ENCODE data around the gene HINT1.
"Not testable (repeated sequence)": the region's sequence is repeated elsewhere in the genome, so short reads cannot be mapped to it uniquely, and the experiment has no call there.

Gene HINT1

DNA sequence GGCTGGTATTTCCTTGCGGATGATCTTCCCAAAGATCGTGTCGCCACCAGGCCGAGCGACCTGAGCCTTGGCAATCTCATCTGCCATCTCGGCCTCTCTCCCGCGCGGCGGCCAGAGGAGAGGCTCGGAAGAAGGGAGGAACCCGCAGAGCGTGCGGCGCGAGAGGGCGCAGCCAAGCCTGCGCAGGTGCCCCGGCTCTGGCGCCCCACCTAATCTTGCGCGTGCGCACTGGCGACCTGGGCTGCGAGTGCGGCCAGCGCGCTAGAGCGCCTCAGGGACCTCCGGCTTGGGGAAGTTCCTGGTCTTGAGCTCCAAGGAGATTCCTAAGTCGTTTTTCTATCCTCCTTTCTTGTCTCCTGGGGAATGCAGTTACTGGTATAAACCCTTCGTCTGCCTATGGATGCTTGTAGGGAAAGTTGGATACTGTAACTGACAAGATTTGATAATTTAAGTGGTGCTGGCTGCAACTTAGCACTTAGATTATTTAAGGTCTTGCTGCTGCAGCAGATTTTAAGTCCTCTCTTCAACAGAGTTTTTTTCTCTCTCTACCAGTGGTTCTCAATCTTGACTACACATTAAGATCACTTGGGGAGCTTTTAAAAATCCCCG lies at the start of gene HINT1:
HINT1 (minus strand) TSS at position 138 of the 609 bp plus-strand sequence; CDS start at position 87, 51 bp downstream.
- DNase-seq: peak; percentile 86 to 88

DNA sequence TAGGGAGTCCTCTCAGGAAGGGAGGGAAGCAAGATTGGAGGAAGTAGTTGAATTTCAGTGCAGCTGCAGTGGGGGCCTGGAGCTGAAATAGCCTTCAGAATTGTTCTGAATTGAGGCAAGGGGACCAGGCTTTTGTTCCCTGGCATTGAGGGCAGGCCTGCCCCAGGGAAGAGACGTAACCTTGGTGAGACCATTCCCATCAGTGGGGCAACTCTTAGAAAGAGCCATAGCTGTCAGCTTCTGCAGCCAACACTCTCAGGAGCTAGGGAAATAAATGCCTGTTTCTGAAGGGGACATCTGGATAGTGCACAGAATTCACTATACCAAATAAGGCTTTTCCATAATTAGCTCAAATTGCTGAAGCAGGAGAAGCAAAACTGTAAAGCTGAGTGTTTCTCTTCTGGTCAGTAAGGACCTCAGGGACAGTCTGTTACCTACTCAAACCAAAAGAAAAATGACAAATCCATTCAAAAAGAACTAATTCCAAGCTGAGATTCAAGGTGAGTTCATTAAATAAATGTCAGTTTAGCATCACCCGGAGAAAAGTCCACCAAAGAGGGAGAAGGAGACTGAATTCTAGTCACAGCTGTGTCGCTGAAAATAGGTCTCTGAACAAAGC lies 49.7 kb upstream of the HINT1 start:
- no peak for DNase-seq

DNA sequence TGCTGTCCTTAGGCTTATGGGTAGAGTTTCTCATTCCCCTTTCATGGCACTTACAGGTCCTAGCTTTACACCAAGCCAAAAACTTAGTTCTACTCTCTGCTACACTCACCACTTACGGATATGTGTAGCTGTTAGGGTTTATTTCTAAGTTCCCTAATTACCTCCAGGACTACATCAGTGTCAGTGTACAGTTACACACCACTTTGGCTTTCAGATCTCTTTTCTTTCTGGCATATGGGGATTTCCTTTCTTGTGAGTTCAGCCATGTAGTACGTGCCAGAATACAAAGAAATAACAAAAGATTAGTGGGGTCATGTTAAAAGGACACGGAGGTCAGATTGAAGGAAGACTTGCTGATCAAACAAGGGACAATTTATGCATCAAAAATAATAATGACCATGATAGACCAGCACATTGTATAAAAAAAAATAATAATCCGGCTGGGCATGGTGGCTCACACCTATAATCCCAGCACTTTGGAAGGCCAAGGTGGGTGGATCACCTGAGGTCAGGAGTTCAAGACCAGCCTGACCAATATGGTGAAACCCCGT lies 47.5 kb upstream of the HINT1 start:
- DNase-seq: peak; percentile 45 to 51

DNA sequence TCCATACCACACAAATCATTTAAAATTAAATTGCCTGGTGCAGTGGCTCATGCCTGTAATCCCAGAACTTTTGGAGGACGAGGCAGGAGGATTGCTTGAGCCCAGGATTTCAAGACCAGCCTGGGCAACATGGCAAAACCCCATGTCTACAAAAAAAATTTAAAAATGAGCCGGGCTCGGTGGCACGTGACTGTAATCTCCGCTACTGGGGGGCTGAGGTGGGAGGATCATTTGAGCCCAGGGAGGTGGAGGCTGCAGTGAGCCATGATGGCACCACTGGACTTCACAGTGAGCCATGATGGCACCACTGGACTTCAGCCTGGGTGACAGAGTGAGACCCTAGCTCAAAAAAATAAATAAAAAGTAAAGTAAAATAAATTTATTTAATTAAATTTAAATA lies 46.6 kb upstream of the HINT1 start:
- DNase-seq: no peak

DNA sequence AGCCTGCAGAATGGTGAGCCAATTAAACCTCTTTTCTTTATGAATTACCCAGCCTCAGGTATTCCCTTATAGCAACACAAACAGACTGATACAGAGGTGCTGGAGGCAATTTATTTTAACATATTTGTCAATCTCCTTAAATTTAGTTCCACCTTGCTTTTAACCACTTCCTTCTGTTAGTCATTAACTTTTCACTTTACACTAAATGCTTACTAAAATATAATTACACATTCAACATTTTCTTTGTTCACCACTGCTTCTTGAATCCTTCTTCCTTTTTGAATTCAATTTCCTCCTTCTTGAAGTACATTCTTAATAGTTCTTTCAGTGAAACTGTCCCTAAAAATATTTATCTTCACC lies 45.1 kb upstream of the HINT1 start:
- no peak for DNase-seq

DNA sequence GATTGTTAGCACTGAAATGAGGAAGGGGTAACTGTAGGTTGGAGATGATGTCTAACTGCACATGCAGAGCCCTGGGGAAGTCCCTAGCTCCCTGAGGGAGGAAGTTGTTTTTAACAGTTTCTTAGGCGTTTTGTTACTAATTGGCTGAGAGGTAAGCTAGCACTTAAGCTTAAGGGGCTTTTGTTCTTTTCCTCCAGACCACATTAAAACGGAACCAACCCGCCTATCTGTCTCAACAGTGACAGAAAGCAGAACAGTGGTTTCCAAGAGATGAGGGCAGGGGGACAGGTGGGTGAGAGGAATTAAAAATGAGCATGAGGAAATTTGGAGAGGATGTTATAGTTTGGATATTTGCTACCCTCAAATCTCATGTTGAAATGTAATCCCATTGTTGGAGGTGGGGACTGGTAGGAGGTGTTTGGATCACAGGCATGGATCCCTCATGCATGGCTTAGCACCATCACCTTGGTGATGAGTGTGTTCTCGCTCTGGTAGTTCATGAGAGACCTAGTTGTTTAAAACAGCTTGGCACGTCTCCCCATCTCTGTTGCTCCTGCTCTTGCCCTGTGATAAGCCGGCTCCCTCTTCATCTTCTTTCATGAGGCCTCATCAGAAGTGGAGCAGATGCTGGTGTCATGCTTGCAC lies 44.6 kb upstream of the HINT1 start:
- DNase-seq: peak; percentile 80 to 92

DNA sequence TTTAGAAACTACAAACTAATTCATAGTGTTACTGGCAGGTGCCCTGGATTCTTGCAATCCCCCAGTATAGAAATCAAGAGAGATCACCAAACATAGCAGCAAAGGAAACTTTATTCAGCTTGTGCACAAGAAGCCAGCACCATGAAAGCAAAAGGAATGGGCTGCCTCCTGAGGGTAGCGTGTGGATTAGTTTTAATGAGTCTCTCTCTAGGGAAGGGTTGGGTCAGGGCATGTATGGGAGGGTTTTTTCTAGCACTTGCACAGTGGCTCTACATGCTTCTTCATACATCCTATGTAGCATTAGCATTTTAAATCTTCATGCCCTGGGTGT lies 44.1 kb upstream of the HINT1 start:
- no peak for DNase-seq

DNA sequence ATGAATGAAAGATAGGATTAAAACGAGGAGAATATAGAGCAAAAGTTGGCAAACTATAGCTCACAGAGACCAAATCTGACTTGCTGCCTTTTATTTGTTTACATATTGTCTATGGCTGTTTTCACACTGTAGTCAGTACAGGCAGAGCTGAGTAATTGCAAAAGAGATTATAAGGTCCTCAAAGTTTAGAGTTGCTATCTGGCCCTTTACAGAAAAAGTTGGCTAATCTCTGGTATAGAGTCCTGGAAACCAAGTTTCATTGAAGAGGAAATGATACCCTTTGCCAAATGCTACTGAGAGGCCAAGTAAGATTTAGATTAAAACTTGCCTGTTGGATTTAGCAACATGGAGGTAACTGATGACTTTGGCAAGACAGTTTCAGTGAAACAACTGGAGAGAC lies 41.7 kb upstream of the HINT1 start:
- DNase-seq: no peak

DNA sequence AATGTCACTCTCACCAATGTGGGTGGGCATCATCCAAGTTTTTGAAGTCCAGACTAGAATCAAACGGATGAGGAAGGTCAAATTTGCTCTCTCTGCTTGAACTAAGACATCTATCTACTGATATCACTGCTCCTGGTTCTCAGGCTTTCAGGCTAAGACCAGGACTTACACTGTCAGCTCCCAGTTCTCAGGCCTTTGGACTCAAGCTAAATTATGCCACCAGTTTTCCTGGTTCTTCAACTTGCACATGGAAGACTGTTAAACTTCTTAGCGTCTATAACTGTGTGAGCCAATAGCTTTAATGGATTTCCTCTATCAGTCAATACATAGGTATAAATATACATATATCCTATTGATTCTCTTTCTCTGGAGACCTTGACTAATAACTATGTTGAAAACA lies 41.0 kb upstream of the HINT1 start:
- no peak for DNase-seq

DNA sequence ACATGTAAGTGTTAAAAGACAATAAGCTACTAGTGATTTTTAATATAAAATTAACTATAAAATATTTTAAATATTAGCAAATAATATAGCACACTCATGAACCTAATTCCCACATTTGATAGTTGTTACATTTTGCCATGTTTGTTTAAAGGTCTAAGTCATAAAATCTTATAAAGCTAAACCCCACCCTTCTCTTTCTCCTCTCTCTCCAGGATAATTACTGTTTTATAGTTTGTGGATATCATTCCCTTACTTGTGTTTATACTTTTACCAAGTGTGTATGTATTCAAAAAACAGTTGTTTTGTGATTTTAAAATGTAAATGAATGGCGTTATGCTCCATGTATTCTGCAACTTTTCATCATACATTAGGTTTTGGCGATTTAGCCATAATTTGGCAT lies 39.9 kb upstream of the HINT1 start:
- no peak for DNase-seq

DNA sequence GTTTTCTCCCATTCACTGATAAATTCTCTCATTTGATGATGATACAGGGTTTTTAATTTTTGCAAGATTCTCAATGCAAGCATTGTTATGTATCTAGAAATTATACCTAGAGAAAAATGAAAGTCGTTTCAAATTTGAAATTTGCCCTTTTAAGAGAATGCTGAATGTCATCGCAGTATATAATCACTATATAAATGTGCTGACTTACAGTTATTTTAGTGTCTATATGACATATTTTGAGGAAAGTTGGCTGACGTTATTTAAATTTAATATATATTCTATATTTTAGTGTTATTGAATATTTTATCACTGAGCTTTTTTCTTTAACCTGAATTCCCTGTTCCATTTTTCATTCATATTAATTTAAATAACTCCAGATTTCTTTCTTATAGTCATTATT lies 35.5 kb upstream of the HINT1 start:
- DNase-seq: no peak

DNA sequence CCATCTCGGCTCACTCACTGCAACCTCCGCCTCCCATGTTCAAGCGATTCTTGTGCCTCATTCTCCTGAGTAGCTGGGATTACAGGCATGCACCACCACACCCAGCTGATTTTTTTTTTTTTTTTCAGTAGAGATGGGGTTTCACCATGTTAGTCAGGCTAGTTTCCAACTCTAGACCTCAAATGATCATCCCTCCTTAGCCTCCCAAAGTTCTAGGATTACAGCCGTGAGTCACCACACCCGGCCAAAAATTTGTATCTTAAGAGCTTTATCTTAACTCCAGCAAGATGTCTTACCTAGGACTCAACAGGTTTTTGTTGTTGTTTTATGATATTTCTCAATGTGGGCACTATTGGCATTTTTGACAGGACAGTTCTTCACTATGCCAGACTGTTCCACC lies 33.6 kb upstream of the HINT1 start:
- DNase-seq: no peak

DNA sequence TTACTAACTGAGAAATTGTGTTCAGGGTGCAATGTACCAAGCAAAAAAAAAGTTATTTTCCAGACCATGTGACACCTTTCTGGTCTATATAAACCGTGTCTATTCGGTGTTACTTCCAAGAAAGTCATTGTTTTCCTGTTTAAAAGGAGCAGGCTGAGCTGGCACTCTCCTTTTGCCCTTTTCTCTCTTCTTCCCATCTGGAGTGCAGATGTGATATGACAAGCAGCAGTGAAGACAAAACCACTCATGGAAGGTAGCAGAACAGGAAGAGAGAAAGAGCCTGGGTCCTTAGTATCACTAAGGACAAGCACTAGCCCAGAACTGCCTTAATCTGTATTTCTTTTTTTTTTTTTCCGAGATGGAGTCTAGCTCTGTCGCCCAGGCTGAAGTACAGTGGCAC lies 31.3 kb upstream of the HINT1 start:
- no peak for DNase-seq

DNA sequence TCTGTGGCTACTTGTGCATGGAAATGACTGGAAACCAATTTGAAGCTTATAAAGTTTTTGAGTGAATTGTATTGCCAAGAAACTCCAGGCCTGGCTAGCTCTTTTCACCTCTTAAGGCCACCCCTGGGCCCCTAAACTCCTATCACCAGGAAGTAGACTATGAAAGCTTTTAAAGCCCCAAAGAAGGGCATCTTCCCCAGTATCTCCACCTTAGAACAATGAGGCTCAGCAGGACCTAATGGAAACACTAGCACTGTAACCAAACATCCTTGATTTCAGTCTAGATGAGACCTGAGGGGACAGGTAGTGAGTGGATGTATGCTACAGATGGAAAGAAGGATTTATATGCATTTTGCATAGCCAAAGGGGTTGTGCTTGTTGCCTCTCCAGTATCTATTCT lies 30.6 kb upstream of the HINT1 start:
- DNase-seq: no peak

DNA sequence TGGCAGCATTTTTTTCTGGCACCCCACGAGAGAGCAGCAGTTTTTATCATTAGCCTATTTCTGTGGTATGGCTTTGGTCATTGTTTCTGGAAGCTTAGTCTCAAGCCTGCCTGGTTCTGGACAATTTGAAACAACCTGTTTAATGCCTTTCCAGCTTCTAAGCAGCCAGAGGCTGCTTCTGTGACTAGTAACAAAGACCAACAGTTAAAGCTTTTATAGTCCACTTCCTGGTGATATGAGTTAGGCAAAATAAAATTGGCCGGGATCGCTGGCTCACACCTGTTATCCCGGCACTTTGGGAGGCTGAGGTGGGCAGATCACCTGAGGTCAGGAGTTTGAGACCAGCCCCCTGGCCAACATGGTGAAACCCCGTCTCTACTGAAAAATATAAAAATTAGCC lies 29.7 kb upstream of the HINT1 start:
- DNase-seq: no peak

DNA sequence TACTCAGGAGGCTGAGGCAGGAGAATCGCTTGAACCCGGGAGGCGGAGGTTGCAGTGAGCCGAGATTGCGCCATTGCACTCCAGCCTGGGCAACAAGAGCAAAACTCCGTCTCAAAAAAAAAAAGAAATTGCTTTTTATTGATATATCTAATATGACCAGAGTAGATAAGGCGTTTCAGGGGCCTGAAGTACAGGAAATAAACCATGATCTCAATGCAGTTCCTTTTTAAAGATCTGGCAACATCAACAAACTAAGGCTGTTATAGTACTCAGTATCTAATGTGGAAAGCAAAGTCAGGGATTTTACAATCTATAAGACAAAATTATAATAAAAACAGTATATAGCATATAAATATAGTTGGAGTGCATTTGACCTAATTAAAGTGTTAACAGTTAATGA lies 28.8 kb upstream of the HINT1 start:
- not testable (repeated sequence) for DNase-seq

DNA sequence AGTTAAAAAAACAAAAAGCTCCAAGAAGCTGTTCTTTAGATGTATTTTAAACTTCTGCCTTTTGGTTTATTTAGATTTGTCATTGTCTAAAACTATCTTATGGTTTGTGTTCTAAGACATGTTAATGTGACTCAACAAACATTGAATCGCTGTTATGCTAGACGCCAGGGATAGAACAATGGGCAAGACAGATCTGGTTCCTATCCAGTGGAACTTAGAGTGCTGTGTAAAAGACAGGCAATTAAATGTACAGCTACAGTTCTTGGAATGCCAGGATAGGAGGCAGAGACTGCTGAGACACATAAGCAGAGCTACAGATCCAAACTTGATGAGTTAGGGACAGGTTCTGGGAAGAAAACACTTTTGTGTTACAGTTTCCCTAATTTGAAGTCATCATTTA lies 28.1 kb upstream of the HINT1 start:
- DNase-seq: no peak

DNA sequence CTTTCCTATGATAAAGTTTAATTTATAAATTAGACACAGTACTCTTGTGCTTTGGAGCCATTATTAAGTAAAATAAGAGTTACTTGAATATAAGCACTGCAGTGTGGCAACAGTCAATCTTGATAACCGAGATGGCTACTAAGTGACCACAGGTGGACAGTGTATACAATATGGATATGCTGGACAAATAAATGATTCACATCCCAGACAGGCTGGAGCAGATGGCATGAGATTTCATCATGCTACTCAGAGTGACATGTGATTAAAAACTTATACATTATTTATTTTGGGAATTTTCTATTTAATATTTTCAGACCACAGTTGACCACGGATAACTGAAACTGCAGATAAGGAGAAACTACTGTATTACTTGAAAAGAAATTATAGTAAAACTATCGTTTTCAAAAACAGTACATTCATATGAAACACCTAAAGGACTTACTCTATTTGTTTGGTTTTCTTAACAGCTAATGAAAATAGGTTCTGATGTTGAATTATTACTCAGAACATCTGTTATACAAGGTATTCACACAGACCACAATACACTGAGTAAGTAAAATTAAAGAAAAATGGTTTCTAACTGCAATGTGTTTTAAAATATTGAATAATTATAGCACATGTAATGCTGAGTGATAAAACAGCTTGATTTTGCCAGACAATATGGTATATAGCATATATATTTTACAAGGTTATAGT lies 21.7 kb upstream of the HINT1 start:
- no peak for DNase-seq

DNA sequence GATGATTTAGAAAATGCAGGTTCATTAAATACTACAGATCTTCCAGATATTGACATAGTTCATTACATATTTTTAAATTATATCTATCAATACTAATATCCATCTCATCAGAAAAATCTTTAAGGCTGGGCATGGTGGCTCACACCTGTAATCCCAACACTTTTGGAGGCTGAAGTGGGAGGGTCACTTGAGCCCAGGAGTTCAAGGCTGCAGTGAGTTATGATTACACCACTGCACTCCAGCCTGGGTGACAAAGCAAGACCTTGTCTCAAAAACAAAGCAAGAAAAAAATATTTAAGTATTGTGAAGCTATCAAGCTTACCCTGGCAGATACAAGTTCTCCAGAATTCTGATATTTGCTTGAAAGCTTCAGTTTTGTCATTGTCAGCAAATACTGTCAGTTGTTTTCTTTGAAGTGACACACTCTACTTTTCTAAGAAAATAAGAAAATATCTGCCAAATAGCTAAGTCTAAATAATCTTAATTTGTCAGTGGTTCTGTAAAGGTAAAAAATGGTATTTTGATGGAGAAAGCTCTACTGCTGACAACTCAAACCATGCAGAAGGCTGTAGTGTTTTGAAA lies 20.6 kb upstream of the HINT1 start:
- DNase-seq: no peak

DNA sequence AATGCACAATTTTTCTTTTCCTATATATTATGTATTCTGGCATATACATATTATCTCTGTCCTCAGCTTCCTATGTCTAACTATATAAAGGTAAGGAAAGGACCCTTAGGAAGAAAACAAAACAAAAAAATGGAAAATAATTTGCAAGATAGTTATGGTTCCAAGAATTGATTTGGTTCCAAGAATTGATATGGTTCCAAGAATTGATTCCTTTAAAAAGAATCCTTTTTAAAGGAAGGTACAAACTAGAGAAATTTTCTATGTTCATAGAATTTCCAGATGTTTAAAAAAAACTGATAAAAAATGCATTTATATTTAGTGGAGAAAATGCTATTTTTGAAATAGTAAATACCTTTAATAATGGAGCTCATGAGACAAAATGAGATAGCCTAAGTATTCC lies 17.8 kb upstream of the HINT1 start:
- DNase-seq: no peak

DNA sequence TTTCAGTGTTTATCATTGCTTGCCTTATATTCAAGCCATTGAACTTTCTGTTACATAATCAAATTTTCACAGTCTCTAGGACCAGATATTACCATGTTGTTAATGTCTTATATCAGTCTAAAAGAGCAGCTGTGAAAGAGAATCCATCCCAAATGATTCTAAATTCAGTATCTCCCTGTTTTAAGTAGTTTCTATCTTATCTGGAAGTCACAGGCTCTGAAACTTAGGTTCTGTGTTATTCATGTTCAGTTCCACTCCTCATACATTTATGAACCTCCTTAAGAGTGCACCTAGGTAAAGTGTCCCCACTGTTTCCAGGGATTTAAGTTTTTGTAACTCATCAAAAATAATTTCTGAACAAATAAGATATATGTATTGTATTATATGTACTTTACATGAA lies 15.4 kb upstream of the HINT1 start:
- no peak for DNase-seq

DNA sequence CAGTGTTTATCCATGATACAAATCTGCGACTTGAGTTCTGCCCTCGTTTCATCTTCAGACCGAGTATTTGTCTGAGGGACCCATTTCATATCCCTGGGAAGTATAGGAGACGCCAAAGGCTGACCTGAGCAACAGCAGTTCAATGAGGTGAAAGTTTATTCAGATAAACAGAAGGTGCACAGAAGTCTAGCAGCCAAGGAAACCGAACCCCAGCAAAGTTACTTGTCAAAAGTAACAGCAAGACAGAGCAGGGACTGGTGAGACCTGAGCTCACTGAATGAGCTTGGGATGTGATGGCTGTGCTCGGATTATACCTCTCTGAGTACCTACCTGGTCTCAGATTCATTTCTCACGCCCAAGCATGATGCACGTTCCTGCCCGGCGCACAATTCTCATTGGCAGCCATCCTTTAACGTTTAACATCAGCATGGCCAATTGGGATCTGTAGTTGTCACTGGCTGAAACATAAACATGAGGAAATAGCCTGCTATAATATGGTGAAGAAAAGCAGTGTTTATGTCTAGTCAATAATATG lies 6.3 kb upstream of the HINT1 start:
- no peak for DNase-seq

DNA sequence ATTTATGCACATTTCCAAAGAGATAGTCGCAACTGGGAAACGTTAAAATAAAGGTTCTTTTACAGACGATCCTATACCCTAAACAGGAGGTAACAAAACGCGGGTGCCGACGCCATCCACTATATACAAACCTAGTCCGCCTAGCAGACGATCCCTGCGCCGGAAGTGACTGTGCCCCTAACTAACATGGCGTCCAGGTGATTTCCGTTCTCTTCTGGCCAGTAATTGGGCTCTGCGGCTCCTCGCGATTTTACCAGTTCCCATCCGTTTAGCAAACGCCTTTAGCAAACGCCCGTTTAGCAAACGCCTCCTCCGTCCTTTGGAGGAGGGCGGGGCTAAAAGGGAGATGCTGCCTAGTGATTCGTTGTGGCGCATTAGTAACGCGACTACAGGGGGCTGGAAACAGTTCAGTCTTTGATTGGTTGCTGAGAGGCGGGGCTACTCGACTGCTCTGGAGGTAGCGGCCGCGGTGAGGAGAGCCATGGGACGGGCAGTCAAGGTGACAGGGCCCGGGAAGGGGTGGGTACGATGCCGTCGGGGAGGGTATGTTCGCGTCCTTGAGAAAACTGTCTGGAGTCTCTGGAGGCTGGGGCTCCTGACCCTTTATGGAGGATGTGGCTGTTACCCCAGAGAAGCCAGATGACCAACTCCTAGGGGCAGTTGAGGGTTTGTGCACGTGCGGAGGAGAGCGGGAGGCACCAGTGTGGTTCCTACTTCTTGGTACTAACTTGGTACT lies 5.7 kb upstream of the HINT1 start, which contains the start of gene LYRM7:
LYRM7 (plus strand) TSS at position 405 of the 736 bp plus-strand sequence; CDS start at position 482, 77 bp downstream.
- peak; percentile 98 to 100 for DNase-seq
